ENCODE measurements around the gene BCL11A.
"Not testable (repeated sequence)": the region's sequence is repeated elsewhere in the genome, so short reads cannot be mapped to it uniquely, and the experiment has no call there.

Gene BCL11A

DNA sequence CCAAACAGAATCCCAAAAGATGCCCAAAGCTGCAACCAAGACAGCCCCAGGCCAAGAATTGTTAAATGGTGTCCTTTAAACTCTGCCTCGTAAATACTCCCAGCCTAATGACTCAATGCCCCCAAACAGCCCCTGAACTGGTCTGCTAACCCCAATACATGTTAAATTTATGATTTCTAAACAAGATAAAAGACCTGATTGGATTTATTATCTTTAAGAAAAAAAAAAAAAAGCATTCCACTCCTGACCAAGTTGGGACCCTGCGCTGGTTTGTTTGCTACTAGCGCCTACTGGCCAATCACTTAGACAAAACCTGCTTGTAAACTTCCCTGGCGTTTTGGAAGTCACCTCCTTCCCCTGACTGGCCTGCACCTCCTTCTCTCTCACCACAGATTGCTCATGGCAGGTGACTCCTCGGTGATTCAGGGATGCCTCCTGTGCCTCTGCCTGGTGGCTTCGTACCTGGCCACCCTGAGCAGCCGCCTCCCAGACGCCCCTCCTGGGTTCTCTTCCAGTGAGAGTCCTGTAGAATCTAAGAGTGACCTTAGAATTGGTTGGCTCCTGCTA lies 121.3 kb downstream of the BCL11A start:
- no peak for DNase-seq (ENCODE audit: low read depth)

DNA sequence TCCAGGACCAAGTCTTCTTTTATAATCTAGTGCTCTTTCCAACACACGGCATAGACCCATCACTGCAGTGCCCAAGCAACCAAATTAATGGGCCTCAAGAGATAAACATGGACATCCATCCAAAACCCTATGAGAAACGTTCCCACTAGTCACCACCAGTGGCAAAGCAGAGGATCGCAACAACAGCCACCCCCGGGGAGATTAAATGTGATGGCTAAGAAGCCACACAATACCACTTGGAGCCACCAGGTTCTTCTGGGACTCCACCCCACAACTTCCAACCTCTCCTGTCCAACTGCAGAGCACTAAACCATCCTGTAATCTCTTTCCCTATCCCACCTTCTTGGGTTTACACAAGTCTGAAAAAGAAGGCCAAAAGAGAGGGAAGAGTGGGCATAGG lies 123.8 kb downstream of the BCL11A start:
- no peak for DNase-seq (ENCODE audit: low read depth)

DNA sequence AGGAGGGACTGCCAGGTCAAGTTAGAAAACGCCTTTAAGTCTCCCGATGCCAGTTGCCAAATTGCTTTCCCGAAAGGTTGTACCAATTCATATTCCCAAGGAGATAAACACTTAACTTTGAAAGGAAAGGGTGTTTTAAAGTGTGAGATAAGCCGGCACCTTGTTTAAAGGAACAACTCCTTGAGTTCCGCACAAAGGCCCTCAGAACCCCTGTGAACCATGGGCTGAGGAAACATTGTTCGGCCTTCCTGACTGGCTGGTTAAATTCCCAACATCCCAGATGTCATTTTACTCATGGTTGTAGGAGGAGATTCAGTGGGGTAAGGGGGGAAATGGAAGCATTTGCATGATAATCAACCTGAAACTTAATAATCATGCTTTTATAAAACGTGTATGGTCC lies 126.6 kb downstream of the BCL11A start:
- DNase-seq (ENCODE audit: low read depth): no peak

DNA sequence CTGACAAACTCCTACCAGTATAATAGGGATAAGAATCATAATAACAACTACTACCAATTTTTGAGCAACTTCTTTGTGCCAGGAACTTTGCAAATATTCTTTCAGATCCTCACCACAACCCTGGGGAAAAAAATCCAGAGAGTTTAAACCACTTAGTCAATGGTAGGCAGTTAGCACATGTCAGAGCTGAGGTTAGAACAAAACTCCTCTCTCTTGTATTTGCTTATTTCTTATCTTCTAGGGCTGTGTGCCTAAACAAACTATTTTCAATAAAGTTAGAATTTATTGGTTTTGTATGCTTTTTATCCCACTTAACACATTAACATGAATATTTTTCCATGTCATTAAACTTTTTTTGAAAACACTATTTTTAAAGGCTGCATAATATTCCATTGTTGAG lies 127.1 kb downstream of the BCL11A start:
- DNase-seq (ENCODE audit: low read depth): no peak

DNA sequence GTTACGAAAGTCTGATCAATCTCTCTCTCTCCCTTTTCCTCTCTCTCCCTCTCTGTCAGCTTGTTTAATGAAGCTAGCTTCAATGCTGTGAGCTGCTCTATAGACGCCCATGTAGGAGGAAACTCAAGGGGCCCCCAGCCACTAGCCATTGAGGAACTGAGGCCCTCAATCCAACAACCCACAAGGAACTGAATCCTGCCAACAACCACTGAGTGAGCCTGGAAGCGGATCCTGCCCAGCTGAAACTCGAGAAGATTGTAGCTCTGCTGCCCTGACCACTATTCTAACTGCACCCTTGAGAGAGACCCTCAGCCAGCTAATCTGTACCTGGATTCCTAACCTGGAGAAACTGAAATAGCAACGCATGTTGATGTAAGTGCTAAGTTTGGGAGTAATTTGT lies 129.2 kb downstream of the BCL11A start:
- no peak for DNase-seq (ENCODE audit: low read depth)

DNA sequence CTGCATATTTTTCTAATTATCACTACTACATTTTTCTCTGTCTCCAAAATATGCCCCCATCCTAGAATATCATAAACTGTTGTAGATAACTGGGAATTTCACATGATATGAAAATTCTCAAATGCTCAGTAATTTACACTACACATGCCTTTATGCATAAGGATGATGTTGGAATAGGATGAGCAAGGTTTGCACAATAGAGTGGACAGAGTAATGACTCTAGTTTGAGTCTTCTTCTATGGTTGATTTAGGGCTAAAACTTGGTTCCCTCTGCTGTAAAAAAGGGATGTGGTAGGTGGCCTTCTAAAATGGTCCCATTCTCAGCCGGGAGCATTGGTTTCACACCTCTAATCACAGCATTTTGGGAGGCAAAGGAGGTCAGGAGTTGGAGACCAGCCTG lies 129.9 kb downstream of the BCL11A start:
- no peak for DNase-seq (ENCODE audit: low read depth)

DNA sequence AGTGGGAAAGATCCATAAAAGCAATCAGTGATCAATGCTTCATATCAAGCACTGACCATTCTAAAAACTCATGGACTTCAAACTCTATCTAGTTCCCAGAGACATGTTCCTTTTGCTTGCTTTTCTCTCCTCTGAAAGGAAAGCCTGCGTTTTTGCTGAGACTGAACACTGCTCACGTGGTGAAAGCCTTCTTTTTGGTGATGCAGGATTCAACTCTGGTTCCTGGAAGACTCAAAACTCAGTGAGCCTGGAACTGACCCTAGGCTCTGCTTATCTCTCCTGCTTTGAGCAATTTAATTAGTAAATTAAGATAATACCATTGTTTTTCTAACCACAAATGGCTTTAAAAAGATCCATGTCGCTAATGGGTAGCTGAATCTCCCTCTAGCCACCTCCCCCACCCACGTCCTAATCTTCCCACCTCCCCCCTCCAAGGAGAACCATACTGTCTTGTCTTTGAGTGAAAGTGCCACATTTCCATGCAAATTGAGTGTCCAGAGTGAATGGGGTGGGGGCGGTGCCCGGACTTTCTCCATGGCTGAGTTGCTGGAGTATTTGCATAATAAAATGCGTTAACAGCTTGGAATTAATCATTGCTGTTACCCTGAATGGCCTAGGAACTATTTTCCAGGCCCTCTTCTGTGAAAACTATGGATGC lies 130.5 kb downstream of the BCL11A start:
- no peak for DNase-seq (ENCODE audit: low read depth)

DNA sequence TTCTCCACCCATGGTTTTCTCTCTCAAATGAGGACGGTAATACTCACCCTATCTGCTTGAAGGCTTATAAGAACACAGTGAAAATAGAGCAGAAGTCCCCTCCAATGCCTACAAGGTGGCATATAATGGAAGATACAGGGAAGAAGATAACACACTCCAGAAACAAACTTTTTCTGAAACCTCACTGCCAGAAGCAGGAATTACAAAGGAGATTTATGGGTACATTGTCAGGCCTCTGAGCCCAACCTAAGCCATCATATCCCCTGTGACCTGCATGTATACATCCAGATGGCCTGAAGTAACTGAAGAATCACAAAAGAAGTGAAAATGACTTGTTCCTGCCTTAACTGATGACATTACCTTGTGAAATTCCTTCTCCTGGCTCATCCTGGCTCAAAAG lies 136.2 kb downstream of the BCL11A start:
- DNase-seq (ENCODE audit: low read depth): not testable (repeated sequence)

DNA sequence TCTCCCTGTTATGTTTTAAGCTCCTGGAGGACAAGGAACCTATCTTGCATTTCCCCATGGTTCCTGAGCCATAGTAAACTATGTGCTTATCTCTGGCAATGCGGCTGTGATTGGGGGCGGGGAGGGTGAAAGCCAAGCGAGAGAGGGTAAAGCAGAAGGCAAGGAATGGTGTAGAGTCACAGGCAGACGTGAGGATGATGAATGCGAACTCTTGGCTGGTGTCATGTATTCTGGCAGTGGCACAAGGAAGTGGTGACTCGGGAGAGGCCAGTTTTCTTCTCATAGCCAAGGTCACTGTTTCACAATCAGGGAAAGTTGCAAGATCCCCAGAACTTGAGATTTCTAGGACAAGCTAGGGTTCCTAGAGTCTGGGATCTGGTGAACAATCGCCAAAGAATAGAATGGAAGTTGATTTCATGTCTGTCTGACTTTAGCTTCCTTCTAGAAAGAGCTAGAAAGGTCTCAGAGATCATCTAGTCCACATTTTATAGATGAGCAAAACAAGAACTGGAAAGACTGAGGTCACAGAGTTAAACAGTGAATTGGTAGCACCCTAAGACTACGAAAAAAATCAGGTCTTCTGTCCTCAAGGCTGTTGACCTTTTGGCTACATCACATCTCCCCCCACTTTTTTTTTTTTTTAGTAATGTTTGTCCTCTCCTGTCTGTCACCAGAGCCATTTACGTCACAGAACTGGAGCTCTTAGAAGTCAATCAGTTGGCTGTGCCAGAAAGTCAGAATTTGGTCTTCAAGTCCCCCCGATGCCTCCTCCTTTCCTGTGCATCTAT lies 137.0 kb downstream of the BCL11A start:
- DNase-seq (ENCODE audit: low read depth): no peak

DNA sequence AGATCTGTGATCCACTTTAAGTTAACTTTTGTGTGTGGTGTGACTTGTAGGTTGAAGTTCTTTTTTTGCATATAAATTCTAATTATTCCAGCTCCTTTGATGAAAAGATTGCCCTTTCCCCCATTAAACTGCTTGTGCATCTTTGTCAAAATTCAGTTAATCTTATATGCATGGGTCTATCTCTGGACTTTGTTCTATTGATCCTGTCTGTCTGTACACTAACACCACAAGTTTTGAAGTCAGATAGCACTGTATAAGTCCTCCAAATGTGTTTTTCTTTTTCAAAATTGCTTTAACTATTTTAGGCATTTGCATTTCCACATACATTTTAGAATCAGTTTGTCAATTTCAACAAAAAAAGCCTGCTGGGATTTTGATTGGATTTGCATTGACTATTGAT lies 137.6 kb downstream of the BCL11A start:
- DNase-seq (ENCODE audit: low read depth): no peak

DNA sequence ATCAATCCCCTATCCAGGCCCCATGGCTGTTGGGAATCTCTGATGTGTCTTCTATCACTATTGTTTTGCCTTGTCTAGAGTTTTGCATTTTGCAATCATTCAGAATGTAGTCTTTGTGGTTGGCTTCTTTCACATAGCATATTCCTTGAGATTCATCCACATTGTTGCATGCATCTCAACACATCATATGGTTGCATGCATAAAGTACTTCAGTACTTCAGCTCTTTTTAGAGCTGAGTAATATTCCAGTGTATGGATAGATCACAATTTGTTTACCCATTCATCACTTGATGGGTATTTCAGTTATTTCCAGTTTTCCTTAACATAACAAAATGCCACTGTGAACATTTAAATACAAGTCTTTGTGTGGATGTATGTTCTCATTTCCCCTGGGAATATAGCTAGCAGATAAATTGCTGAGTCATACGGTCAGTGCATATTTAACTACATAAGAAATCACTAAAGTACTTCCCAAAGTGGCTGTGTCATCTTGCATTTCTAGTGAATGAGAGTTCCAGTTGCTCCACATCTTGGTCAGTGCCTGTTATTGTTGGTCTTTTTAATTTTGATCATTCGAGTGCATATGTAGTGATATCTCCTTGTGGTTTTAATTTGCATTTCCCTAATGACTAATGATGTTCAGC lies 138.8 kb downstream of the BCL11A start:
- DNase-seq (ENCODE audit: low read depth): no peak

DNA sequence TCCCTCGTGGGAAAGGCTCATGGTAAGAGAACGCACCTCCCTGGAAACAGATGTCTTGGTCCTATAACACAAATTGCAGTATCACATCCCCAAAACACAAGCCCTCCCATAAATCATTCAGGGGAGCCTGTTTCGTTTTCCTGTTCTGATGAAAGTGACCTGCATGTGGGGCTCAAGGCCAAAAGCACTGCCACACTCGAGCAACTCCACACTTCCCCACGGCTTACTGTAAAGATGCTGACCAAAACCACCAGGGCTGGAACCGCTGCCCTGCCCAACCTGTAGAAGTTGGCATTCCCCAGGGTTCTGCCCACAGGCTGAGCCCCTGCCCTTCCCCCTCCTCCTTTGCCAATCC lies 139.7 kb downstream of the BCL11A start:
- DNase-seq (ENCODE audit: low read depth): no peak

DNA sequence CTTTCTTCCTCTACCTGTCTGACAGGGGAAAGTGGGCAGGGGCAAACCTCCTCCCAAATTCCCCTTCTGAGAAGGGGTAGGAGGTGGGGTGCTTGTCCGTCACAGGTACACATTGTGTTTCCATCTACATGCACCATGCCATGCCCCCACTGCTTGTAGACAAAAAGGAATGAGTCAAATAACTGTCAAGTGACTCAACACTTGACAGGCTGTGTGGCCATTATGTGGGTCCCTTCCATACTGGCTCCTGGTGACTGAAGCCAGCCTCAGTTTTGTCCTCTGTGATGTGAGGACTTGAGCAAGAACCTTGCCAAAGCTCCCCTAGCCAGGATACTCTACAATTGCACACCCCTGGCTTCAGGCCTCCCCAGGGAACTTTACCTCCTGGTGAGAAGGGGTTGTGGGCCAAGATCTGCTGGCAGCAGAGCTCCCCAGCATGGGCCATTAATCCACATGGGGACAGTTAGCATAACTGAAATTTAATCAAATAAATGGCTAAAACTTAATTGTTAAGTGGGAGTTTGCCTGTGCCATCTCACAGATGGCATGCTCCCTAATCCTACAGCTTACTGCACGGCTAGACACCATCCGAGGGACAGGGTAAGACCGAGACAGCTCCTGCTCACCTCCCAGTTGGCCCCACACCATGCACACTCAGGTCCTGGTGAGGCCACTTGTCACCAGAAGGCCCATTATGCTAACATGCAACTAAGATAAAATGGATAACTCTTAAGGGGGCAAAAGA lies 140.2 kb downstream of the BCL11A start:
- DNase-seq (ENCODE audit: low read depth): no peak

DNA sequence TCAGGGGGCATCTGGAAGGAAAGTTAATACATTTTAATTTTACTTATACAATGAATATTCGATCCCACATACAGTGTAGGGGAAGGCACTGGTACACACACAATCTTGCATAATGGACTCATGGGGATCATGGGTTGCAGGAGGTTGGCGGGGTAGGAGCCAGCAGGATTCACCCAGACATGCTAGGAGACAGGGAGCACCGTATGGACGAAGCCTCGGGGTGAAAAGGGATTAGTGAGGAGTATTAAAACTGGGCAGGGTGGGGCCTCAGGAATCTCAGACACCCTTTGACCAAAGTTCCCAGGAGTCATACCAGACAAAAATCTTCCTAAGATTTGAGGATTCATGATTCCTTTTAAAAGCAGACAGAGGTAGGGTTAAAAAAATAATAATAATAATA lies 140.8 kb downstream of the BCL11A start:
- DNase-seq (ENCODE audit: low read depth): no peak

DNA sequence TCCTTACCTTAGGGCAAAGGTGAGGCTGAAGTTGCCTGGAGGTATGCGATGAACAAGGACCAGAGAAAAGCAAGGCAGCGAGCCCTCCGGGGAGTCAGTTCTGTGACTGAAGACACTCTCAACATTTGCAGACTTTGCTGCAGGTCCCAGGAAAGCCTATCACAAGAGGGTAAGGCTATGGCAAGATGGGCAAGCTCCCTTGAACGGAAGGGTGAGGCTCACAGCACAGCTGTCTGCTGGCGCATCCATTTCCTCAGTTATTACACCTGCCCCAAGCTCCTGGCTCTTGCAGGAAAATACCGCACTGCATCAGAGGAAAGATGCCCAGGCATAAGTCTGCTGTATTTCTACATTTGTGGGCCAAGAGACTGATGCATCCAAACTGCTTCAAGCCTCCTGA lies 141.4 kb downstream of the BCL11A start:
- DNase-seq (ENCODE audit: low read depth): no peak

DNA sequence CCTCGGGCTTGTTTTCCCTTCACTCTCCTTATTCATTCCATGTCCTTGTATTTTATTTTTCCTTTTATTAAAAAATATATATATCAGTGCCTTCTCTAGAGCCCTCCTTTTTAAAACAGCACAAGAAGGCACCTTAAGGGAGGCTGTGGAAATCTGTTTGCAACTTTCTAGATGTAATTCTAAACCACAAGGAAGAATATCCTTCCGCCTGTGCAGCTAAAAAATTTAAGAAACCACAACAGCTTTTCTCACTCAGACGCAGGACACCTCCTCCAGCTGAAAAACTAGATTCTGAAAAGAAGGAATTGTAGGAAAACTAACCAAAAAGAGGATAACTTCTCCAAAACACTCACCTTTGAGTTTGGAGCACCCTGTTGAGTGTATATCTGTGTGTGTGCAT lies 142.2 kb downstream of the BCL11A start:
- DNase-seq (ENCODE audit: low read depth): no peak

DNA sequence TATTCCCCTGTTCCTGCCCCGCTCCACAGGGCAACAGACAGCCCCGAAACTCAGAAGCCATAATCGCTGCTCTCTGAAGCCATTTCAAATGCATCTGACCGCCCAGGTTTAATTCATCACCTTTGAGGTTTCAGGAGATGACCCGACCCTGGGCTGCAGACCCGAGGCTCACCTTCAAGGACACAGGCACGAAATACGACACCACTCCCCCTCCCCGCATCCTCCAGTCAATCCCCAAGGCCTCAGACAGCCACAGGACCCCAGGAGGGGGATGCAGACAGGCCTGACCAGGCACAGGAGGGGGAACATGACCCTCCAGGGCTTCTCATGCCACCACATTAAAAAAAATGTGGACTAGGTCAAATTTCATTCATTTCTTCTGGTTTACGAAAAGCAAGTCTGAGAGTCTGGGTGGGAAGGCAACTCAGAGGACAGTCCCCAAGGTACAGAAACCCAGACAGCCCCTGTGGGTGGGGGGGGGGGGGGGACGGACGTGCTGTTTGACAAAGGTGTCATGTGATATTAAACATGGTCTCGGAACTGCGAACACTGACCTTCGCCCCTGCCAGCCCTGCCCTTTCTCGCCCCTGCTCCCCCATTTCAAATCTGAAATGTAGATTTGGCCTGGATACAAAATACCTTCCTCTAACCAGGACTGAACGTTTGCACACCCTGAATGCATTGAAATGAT lies 142.9 kb downstream of the BCL11A start:
- DNase-seq (ENCODE audit: low read depth): no peak

DNA sequence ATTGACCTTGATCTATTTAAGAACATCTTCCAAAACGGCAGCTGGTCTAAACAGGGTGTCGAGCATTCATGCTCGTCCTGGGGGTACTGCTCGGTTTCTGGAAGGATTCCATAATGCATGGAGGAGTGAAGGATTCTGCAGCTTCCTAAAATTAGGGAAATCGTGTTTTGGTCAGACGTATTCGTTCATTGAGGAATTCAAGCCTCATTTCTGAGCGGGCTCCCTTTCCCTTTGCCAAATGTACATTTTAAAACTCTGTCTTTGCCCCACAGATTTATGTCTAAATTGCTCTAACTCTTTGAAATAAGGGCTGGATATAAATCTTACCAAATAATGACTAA lies 144.0 kb downstream of the BCL11A start:
- DNase-seq (ENCODE audit: low read depth): no peak

DNA sequence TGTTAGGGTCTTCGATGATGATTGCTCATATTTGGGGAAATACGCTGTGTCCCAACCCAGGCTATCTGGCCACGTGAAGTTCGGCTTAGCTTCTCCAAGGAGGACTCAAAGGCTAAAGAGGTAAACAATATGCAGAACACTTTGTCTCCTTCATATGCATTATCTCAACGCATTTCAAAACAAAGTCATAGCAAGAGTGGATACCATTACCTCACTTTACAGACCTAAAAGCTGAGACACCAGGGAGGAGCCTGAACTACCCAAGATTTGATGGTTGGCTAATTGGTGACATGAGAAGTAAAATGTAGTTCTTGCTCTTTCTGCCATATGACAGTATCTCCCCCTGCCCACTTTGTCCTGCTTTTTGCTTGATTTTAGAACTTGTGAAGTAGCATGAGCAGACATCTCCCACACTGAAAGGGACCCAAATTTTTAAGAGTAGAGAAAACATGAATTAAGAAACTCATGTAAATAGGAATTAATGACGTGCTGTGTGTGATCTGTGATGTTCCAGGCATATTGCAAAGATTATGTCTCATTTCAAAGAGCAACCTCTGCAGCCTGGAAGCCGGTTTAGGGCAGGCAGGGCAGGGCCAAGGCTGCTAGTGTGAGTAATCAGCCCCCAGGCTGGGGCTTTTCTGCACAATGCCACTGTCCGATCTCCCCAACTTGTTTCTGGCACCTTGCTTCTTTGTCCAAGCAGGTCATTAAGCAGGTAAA lies 144.5 kb downstream of the BCL11A start:
- DNase-seq (ENCODE audit: low read depth): no peak

DNA sequence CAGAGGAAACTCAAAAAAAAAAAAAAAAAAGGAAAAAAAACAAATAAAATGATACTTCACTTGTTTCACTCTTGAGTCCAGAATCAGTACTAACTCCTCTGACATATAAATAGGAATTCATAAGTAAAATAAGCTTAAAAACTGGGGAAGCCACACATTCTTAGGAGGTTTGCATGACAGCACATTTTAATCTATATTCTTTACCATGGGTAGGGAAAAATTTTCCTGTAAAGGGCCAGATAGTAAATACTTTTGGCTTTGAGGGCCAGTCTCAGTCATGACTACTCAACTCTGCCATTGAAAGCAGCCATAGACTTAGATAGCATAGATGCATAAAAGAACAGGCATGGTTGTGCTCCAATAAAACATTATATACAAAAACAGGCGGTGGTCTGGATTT lies 145.2 kb downstream of the BCL11A start:
- no peak for DNase-seq (ENCODE audit: low read depth)

DNA sequence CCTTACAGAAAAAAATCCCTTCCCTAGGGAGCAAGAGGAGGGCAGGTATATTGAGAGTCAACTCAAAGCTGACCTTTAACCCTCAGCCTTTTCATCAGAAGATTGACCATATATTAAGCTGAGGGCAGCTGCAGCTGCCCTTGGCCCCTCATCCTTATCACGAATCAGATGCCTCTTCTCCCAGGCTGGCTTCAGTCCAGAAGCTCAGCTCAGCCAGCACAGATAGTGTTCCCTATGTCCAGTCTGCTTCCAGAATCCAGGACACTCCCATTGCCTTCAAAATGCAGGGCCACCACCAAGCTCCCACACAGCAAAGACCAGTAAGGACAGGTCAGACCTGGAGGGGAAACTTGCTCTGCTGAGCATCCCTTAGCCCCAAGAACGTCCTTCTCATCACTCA lies 146.1 kb downstream of the BCL11A start:
- DNase-seq (ENCODE audit: low read depth): no peak
